HG03159 (cell line): ENCODE data around the gene MYO10.
A peak's percentile ranks its signal among the peaks of the same experiment; 100 is the strongest.

Experiments used
- ATAC-seq: cut with Tn5 transposase; IDR thresholded peaks from one replicate; pipeline ENCODE4 v1.9.1; 2021; ENCODE audit warnings: mild to moderate bottlenecking, moderate library complexity; ENCODE audit not compliant: unreplicated experiment

MYO10 gene

DNA sequence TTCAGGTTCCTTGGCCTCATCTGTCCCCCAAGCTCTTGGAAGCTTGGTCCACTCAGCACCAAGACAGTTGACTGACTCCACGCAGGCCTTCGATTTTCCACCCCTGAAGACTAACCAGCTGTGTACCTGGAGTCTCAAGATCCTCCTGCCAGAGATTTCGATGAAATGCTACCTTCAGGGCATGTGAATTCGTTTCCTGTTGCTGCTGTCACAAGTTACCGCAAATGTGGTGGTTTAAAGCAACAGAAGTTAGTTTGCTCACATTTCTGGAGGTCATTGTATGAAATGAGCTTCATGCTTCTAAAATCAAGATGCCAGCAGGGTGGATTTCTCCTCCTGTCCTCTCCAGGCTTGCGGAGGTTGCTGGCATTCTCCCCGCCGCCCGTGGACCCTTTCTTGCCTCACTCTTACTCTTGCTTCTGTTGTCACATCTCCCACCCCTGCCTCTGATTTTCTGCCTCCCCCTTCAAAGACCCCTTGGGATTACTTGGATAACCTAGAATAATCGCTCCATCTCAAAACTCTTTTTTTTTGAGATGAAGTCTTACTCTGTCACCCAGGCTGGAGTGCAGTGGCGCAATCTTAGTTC is 291.7 kb downstream of the MYO10 start:
- no peak for ATAC-seq

DNA sequence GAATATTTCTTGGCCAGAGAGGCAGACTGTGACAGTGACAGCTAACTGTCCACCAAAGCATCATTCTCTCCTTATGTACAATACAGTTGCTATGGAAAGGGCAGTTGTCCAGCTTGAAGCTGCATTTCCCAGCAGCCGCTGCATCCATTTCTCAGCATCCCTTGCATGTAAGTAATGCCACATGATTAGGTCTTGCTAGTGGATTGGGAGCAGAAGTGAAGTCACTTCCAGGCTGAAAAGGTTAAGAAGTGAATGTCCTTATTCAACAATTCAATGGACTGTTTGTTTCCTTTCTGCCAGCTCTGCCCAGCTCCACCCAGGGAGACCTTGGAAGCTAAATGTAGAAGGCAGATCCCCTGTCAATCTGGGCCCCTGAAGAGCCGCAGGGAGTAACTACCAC is 293.2 kb downstream of the MYO10 start:
- ATAC-seq: no peak

- ATAC-seq: no peak
Observed at GRCh38 chr5:16639206-16639605, 296.9 kb downstream of the MYO10 start.

GRCh38 chr5:16628376-16628775 is 307.7 kb downstream of the MYO10 start:
- no peak for ATAC-seq

- peak; percentile 55 for ATAC-seq
Observed at GRCh38 chr5:16626696-16627264, 309.3 kb downstream of the MYO10 start.

- no peak for ATAC-seq
Observed at GRCh38 chr5:16625096-16625495, 311.0 kb downstream of the MYO10 start.

DNA sequence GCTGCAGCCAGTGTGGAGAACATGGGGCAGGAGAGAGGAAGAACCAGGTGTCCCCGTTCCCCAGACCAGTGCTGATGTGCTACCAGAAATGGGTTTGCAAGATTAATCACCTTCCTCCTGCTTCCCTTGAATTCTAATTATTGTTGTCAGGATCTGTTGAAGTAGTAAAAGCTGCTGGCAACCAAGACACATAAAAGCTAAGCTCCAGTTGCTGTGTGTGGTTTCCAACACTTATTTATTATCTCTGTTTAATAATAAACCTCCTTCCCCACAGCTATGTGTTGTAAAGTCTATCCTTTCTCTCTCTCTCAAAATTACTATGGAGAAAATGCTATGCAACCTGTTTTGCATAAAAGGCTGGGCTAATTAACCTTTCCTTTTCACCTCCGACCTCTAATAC is 317.0 kb downstream of the MYO10 start:
- ATAC-seq: no peak

GRCh38 chr5:16618138-16618897 is 317.8 kb downstream of the MYO10 start:
- no peak for ATAC-seq

GRCh38 chr5:16617274-16617968 is 318.7 kb downstream of the MYO10 start:
- no peak for ATAC-seq

- peak; percentile 66 for ATAC-seq
Observed at GRCh38 chr5:16616536-16617273, 319.4 kb downstream of the MYO10 start, which contains the start of gene RETREG1. RETREG1 (minus strand) TSS chr5:16616997; CDS start chr5:16616971, 26 bp downstream.

- peak; percentile 12 for ATAC-seq
Observed at GRCh38 chr5:16615741-16616535, 320.1 kb downstream of the MYO10 start.

DNA sequence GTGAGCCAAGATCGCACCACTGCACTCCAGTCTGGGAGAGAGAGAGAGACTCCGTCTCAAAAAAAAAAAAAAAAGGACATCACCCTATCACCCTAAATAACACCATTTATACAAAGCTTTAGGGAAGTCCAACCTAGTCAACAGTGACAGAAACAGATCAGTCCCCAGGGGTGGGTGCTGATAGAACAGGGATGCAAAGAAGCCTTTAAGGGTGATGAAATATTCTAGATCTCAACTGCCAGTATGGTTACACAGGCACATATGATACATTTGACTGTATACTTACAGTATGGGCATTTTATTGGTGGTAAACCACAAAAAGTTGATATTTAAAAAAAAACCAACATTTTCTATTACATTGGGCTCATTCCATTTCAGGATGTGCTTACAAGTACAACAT is 324.1 kb downstream of the MYO10 start:
- no peak for ATAC-seq
